GM10266 (cell line): ENCODE results near the gene FASTK.
A peak's percentile ranks its signal among the peaks of the same experiment; 100 is the strongest.

ENCODE experiments used
- DNase-seq: peaks from one replicate; pipeline ENCODE4 v3.0.0; 2012; ENCODE audit errors: extremely low spot score
- CTCF ChIP-seq: IDR thresholded peaks from 2 replicates; pipeline ENCODE4 v1.5.1; 2012; ENCODE audit warnings: mild to moderate bottlenecking, low read depth; ENCODE audit not compliant: control insufficient read depth, insufficient read depth; ENCODE audit errors: missing control alignments

The FASTK gene

GRCh38 chr7:151078233-151079040 is 2.2 kb downstream of the FASTK start:
- DNase-seq, result no peak
- TF ChIP-seq CTCF, result no peak

- TF ChIP-seq CTCF, result no peak
Observed at GRCh38 chr7:151077705-151078232, 2.8 kb downstream of the FASTK start.

GRCh38 chr7:151076863-151077704 is 3.5 kb downstream of the FASTK start:
- no peak for DNase-seq
- peak; percentile 10 for TF ChIP-seq CTCF

More at GRCh38 chr7:151077705-151078232, 2.8 kb downstream of the FASTK start:
- DNase-seq, result no peak

- TF ChIP-seq CTCF, result no peak
- DNase-seq, result no peak
Observed at GRCh38 chr7:151075978-151076426, 4.6 kb downstream of the FASTK start.

GRCh38 chr7:151075662-151075971 is 5.0 kb downstream of the FASTK start:
- no peak for DNase-seq
- no peak for TF ChIP-seq CTCF

- no peak for DNase-seq
- TF ChIP-seq CTCF, result no peak
Observed at GRCh38 chr7:151074817-151075661, 5.6 kb downstream of the FASTK start.
